T1000 (cell line): ENCODE measurements around the gene STAT3.
"Not testable (repeated sequence)": the region's sequence is repeated elsewhere in the genome, so short reads cannot be mapped to it uniquely, and the experiment has no call there.

Experiments used
- DNase-seq: peaks from one replicate; lab custom pipeline; 2025; ENCODE audit warnings: mixed read lengths; lab: John Stamatoyannopoulos, UW

Gene STAT3

DNA sequence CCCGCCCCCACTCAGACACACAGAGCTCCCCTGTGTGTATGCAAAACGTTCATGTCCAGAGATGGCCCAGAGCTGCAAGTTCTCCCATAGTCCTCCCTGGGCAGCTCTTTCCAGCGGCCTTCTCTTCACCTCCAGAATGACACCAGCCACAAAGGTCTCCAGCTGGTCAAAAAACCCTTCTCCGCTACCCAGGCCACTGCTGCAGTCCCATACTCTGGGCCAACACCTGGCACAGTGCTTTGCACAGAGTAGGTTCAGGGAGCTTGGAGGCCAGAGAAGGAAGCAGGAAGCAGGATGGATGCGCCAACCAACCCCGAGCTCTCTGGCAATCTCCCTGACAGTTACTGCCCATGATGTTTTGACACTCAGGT, 110.9 kb downstream of the STAT3 start:
- DNase-seq = no peak

DNA sequence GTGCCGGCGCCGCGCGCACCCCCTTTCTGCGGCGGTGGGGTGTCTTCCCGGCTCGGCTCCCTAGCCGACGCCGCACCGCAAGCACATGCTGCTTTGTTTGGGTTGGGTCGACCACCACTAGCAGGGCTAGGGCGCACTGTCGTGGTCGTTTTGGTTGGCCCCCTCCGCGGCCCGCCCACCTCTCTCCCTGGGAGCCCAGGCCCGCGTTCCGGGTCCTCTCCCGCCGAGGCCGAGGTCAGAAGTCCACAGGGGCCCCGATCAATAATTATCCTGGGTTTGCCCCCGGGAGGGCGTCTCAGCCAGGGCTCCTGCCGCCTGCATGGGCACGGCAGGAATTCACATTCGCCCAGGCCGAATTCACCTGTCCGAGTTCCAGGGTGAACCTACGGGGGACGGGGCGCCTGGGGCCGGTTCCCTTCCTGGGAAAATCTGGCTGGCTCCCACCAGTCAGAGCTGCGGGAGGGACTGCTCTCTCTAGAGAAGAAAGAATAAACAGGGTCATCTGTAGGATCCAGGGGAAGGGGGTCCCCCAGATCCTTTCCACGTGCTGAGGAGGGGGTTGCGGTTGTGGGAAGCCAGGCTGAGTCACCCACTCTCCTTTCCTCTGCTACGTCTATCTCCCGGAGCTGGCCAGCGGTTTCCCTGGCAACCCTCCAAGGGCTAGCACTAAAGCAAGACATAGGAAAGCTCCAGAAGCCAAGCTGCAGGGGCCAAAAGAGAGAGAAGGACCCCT, 111.5 kb downstream of the STAT3 start:
- peak; percentile 46 for DNase-seq

- peak; percentile 25 for DNase-seq
Measured at GRCh38 chr17:42276359-42276608, 112.0 kb downstream of the STAT3 start, which contains the start of gene STAT5B. TSS of gene STAT5B (minus strand) at chr17:42276391. CDS start at chr17:42232127, 44,264 bp downstream.

- no peak for DNase-seq
Measured at GRCh38 chr17:42275527-42276358, 112.5 kb downstream of the STAT3 start.

DNA sequence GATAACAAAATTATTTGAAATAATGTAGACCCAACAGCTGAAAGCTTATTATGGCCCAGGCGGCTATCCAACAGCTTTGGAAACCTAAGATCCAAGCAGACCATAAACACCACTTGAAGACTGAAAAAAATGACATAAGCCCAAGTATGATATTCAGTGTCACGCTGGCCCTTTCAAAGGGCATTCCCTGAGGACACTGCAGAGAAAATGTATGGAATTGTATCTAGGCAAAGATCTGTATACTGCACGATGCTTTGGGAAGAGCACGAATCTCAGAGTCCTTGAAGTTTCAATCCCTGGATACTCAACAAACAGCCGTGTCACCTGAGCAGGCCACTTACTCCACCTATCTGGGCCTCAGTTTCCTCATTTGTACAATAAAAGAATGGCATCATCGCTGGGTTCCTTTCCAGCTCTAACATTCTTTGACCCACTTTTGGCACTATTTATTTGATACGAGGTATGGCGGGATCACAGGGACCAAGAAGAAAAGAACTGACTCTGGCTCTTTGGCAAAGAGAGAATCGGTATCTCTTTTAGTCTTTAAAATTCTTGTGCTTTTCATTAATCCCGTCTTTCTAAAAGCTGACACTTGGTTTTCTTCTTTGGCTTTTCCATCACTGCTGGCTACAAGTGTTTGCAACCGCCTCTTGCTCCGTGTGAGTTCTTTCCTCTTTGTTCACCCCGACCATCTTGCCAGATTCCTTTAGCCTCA, 113.3 kb downstream of the STAT3 start:
- DNase-seq = no peak

GRCh38 chr17:42274253-42274542, 114.0 kb downstream of the STAT3 start:
- DNase-seq = no peak

GRCh38 chr17:42273474-42274252, 114.6 kb downstream of the STAT3 start:
- no peak for DNase-seq

- DNase-seq = no peak
Measured at GRCh38 chr17:42272162-42272907, 115.9 kb downstream of the STAT3 start.

- no peak for DNase-seq
Measured at GRCh38 chr17:42271779-42272035, 116.5 kb downstream of the STAT3 start.

DNA sequence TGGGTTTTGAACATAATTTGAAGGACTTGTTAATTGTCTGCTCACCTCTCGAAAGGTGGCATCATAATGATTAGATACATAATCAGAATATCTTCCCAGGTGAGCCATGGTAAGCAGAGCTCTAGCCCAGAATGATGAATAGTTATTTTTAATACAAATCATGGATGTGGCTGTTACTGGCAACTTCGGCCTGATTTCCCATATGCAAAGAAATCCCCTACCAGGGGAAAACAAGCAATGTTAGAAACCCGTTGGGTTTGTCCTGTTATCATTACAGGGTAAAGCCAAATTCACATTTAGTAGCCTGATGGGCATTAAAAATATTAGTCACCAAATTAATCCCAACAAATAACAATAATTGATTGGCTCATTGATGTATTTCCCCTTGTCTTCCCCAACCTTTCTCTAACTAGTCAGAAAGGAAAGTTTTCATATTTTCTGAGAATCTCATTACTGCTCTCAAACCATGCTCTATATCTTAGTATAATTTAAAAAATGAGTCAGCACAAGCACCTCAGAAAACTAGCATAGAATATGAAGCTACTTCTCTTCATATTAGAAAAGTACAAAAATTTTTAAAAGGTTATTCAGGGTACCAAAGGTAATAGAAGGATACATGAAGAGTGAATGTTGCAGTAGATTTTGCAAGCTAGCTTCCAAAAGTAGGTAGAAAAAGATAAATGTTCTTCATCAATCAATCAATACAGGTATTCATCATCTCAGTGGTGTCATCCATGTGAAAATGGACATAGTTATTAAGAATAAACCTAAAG, 117.0 kb downstream of the STAT3 start:
- DNase-seq = no peak

DNA sequence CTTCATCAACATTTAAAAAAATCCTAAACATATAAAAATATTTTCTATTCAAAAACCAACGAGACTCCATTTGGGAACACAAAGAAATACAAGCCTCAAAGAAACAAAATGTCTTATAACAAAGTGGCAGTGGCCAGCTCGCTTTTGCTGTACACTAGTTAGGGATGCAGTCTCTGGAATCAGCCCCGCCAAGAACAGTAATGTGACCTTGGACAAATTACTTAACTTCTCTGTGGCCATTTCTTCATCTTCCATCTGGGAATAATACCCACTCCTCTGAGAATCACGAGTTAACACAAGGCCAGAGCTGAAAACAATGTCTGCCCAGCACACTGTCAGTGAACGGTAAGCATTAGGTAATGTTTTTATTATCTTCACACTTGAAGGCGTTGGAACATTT, 117.6 kb downstream of the STAT3 start:
- DNase-seq = no peak

DNA sequence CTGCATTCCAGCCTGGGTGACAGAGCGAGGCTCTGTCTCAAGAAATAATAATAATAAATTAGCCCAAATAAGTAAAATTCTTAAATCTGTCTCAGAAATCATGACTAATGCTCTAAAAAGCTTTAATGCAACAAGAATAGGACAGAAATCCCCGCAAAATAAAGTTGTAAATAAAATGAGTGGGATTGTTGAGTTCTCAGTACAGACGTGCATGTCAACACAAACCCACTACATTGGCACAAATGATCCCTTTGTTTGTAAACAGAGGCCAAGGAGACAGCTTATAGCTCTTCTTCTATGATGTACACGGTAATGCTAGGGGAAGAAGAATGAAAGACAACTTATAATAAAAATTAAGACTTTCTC, 118.1 kb downstream of the STAT3 start:
- no peak for DNase-seq

DNA sequence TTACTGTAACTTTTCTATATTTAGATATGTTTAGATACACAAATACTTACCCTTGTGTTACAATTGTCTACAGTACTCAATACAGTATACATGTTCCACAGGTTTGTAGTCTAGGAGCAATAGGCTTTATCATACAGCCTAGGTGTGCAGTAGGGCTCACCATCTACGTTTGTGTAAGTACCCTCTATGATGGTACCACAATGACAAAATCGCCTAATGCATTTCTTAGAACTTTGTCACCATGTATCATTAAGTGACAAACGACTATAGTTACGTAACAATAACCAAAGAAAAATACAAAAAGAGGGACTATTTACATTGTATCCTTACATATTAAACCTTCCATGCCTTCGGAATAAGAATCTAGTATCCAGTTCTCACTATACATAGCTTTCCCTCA, 120.0 kb downstream of the STAT3 start:
- no peak for DNase-seq

DNA sequence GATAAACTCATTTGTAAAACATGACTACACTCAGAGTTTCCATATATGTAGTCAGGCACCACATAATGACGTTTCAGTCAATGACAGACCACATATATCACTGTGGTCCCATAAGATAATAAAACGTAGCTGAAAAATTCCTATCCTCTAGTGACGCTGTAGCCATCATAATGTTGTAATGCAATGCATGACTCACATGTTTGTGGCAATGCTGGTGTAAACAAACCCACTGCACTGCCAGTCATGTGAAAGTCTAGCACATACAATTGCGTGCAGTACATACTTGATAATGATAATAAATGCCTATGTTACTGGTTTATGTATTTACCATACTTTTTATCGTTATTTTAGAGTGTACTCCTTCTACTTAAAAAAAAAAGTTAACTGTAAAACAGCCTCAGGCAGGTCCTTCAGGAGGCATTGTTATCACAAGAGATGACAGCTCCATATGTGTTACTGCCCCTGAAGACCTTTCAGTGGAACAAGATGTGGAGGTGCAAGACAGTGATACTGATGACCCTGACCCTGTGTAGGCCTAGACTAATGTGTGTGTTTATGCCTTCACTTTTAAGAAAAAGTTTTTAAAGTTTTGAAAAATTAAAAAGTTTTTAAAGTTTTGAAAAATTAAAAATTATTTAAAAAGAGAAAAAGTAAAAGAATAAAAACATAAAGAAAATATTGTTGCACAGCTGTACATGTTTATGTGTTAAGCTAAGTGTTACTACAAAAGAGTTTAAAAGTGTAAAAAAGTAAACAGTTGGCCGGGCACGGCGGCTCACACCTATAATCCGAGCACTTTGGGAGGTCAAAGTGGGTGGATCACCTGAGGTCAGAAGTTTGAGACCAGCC, 121.1 kb downstream of the STAT3 start:
- peak; percentile 60 for DNase-seq

DNA sequence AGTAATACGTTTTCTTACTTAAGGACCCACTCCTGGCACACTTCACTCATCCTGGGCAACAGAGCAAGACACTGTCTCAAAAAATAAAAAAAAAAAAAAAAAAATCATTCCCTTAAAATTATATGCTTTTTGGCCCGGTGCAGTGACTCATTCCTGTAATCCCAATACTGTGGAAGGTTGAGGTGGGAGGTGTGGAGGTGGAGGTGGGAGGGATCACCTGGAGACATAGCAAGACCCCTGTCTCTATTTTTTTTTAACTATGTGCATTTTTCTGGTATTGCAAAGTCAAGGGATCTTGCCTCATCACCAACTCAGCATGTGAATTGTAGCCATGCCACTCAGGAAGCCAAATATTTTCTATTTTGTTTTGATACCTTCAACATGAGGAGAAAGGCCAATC, 121.8 kb downstream of the STAT3 start:
- no peak for DNase-seq

- DNase-seq = not testable (repeated sequence)
Measured at GRCh38 chr17:42264366-42264765, 123.9 kb downstream of the STAT3 start.
